HG03442 (cell line): ENCODE results near the gene GNAI3.

ENCODE experiments used
- ATAC-seq: cut with Tn5 transposase; IDR thresholded peaks from one replicate; pipeline ENCODE4 v1.9.1; 2021; ENCODE audit warnings: mild to moderate bottlenecking, moderate library complexity; ENCODE audit not compliant: unreplicated experiment

GNAI3 gene

DNA sequence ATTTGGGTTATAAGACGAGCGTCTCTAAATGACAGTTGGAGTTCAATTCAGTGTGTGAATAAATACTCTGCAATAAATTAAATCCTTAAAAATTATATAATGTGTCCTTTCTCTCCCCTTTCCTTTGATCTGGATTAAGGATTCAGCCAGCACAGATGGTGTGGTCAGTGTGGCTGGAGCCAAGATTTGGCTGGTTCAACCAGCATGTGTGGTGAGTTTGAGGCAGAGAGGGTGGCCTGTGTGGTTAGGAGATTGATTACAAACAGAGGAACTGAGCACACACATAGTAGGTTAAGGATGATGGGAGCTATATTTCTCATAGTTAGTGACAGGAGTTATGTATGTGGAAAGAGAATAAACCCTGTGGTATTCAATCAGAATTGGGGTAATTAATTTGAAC lies 24.7 kb upstream of the GNAI3 start:
- no peak for ATAC-seq

DNA sequence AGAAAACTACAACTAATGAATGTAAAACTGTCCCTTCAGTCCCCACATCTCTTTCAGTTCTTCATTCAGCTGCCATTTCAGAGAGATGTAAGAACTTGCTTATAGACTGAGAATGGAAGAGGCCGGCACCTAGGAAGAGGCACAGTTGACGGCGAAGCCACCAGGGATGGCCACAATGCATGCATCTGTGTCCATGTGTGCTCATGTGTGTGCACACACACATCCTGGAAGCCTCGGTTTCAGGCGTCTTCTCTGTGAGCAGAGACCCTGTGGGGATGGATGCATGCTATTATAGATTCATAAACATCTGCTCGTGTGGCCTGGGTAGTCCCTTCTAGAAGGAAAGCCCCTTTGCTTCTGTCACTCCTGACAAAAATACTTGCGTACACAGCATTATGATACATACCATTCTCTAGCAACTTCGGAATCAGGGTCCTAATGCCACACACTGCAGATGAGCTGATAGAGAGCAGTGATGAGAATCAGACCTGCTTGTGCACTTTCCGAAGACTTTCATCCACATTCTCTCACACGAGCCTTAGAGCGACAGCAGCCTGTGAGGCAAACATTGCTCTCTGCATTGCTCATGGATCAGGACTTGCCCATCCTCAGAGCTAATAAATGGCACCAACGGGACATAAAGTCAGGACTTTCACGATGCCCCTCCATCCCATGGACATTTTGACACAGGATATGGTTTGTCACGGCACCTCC lies 21.2 kb upstream of the GNAI3 start:
- ATAC-seq: peak; percentile 50

- no peak for ATAC-seq
These were observed 20.3 kb upstream of the GNAI3 start for GRCh38 chr1:109527846-109528695.

GRCh38 chr1:109528712-109529111 lies 19.7 kb upstream of the GNAI3 start:
- no peak for ATAC-seq

DNA sequence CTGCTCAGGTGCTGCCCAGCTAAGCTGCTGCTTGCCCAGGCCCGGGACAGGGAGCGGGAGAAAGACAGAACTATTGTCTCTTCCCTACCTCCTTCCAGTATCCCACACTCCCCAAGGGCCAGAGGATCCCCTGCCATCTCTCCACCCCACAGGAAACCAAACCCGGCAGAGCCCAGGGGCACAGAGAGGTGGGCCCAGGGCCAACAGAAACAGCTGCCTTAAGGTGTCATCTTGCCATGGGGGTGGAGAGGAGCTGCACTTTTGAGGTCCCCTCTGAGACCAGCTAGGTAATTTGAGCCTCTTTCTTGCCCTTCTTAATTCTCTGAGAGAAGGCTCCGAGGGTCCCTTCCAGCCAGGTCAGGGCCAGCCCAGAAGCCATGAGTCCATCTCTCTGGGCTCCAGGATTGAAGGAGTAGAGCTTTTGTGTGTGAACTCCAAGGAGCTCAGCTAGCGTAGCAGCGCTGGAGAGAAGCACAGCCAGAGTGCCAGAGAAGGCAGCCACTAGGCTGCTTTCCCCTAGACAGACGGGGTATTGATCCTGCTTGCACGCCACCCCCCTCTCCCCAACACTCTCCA lies 18.4 kb upstream of the GNAI3 start:
- ATAC-seq: no peak

GRCh38 chr1:109530457-109531087 lies 17.8 kb upstream of the GNAI3 start:
- ATAC-seq: no peak

- no peak for ATAC-seq
These were observed 17.0 kb upstream of the GNAI3 start for GRCh38 chr1:109531380-109531779.

DNA sequence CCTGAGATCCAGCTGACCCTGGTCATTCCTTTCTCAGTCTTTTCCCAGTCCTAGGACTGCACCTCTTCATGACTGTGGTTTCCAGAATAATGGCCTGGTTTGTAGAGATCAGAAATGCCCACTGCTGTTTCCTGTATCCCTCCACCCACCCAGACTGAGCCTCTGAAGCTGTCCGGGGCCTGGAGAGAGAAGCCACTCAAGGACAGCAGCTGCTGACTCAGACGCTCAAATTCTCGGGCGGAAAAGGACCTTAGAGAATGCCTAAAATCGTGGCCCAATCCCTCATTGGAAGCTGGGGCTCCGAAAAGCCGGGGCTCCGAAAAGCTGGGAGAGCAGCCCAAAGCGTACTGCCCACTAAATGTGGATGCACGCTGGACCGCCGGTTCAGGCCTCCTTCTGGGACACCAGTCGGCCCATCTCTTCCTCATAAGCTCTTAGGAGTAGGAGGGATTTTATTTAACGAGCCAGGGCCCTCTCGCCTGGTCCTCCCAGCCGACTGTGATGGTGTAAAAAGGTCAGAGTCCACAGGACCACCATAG lies 16.5 kb upstream of the GNAI3 start:
- ATAC-seq: no peak

- ATAC-seq: peak; percentile 68
These were observed 15.9 kb upstream of the GNAI3 start for GRCh38 chr1:109532365-109533136.

GRCh38 chr1:109534307-109534858 lies 14.0 kb upstream of the GNAI3 start:
- ATAC-seq: no peak

- ATAC-seq: no peak
These were observed 12.9 kb upstream of the GNAI3 start for GRCh38 chr1:109535481-109535880.

GRCh38 chr1:109535971-109536491 lies 12.4 kb upstream of the GNAI3 start:
- no peak for ATAC-seq

- no peak for ATAC-seq
These were observed 10.8 kb upstream of the GNAI3 start for GRCh38 chr1:109537450-109538178.

- ATAC-seq: no peak
These were observed 9.4 kb upstream of the GNAI3 start for GRCh38 chr1:109538827-109539555.

DNA sequence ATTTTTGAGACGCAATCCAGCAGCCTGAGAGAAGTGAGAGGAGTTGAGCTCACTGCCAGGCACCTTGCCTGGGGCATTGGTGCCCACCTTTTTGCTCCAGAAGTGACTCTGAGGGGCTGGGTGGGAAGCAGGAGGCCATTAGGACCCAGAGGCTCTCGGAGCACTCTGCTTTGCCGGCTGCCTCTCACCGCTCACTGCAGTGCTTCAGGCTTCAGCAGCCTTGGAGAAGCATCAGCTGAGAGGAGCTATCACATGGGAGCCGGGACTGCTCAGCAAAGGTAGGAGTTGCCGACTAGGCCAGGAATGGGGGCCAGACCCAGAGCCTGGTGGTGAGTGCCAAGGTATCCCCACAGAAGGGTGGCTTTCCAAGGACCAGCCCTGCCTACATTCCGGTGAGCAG lies 8.7 kb upstream of the GNAI3 start, which contains the start of gene GPR61:
GPR61 (plus strand) TSS at position 197 of the 400 bp plus-strand sequence. CDS start 3,151 bp downstream, outside the sequence.
- ATAC-seq: no peak

DNA sequence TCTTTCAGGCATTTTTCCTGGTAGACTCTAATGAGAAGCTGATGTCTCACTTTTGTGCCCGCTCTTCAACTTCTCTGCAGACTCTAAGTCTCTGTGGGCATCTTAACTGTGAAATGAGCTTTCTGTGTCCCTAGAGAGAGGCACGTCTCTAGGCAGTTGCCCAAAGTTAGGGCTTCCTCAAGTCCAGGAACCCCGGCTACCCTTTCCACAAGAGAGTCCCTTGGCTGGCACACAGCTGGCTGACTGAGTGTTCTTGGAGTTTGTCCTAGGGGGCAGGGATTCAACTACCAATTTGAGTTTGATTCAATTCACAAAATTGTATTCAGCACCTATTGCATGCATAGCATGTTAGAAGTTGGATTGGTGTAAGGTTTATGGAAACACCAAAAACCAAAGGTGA lies 7.3 kb upstream of the GNAI3 start:
- ATAC-seq: no peak

DNA sequence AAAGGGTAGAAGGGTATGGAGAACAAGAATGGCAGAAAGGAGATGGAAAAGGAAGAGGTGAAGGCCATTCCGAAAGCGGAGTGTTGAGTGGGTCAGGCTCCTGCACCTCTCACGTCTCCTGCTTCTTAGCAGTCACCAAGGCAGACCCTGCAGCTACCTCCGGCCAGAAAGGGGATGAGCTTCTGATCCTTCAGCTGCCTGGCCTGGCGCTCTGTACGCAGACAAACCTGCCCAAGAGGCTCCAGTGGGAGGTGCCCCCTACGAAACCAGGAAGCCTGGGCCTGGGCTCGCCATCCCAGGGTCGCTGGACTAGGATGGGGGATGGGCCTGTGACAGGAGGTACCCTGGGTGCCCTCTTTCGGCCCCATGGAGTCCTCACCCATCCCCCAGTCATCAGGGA lies 5.8 kb upstream of the GNAI3 start:
- no peak for ATAC-seq

DNA sequence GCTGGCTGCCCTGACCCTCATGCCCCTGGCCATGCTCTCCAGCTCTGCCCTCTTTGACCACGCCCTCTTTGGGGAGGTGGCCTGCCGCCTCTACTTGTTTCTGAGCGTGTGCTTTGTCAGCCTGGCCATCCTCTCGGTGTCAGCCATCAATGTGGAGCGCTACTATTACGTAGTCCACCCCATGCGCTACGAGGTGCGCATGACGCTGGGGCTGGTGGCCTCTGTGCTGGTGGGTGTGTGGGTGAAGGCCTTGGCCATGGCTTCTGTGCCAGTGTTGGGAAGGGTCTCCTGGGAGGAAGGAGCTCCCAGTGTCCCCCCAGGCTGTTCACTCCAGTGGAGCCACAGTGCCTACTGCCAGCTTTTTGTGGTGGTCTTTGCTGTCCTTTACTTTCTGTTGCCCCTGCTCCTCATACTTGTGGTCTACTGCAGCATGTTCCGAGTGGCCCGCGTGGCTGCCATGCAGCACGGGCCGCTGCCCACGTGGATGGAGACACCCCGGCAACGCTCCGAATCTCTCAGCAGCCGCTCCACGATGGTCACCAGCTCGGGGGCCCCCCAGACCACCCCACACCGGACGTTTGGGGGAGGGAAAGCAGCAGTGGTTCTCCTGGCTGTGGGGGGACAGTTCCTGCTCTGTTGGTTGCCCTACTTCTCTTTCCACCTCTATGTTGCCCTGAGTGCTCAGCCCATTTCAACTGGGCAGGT lies 5.0 kb upstream of the GNAI3 start:
- ATAC-seq: no peak
